Measurements from ENCODE around the gene SEMA4C.
"Not testable (repeated sequence)": the region's sequence is repeated elsewhere in the genome, so short reads cannot be mapped to it uniquely, and the experiment has no call there.

SEMA4C gene

DNA sequence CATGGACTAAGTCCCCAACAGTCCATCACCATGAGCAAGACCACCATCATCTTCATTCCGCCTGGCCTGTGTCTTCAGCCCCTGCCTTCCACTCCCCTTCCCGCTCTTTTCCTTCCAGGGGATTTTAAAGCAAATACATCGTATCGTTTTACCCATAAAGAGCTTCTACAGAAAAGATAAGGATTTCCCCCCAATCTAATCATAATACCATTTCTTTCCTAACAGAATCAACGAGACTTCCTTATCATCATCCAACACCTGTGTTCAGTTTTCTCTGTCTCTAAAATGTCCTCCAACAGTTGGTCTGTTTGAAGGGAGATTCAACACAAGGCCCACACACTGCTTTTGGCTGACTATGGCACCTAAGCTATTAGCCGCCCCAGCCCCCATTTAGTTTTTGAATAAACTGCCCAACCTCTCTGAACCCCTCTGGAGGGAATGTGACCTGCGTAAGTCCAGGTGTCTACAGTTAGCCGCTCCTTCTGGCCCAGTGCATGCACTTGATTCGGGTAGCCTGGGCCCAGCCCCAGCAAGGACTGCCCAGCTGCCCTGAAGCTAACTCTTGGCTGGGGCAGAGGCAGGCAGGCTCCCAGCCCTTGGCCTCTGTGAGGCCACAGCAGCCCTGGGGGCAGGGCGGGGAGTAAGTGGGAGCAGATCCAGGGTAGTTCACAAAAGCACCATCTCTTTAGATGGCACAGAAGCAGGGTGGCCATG lies 25.3 kb upstream of the SEMA4C start:
- in situ Hi-C loops (cut with HindIII; ENCODE audit: low pct_unique_long_range_greater_than_20kb, low sequenced_read_pairs) = no loop called here

DNA sequence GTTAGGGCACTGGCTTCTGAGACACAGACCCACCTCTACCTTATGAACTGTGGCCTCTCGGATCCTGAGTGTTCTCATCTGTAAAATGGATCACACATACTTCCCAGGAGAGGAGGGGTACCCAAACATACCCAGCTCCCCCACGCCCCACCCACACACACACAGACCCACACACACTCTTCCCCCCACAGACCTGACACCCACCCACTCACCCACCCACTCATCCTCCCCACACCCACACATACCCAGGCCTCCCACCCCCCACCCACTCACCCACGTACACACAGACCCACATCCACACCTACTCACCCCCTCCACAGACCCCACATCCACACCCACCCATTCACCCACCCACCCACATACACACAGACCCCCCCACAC lies 24.3 kb upstream of the SEMA4C start:
- TF ChIP-seq JUND (IDR thresholded peaks at IDR 0.05; ENCODE audit: low read depth) = no peak
- no peak for DNase-seq (ENCODE audit: low read depth in 1 of 2, low spot score in 1 of 2)
- in situ Hi-C loops (cut with HindIII; ENCODE audit: low pct_unique_long_range_greater_than_20kb, low sequenced_read_pairs) = no loop called here

More for the DNA sequence above, 25.3 kb upstream of the SEMA4C start:
- TF ChIP-seq JUND (IDR thresholded peaks at IDR 0.05; ENCODE audit: low read depth) = no peak
- DNase-seq (ENCODE audit: low read depth in 1 of 2, low spot score in 1 of 2) = no peak

DNA sequence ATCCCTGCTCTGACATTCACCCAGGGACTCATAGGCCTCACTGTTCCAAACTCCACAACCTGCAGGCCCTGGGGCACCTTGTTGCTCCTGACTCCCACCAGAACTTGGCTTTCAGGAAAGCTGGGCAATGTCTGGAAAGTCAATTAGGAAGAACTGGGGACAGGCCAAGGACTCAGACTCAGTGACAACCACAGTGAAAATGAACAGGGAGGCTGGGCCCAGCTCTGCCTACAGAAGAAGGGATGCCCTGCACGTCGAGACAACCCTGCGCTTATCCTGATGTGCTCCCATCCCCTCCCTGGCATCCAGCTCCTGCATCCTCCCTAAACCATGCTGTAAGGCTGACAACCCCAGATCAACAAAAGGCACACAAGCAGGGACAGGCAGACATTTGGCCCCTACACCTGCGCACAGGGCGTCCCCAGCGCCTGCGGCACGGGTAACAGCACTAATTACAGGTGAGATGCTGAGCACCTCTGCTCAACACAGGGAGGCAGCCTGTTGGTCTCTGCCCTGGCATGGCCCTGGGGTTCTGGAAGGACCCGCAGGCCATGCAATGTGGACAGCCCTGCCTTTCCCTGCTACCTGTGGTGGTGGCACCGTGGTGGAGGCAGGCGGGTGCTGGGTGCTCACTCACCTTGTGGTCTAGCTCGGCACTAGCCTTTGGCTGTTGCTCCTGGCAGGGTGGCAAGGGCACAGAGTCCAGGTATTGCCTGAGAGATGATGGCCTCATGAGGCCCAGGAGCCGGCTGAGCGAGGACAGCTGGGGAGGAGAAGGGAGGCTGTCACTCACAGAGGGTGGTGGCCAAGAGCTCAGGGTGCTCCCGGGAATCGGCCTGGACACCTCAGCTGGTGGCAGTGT lies 23.6 kb upstream of the SEMA4C start:
- TF ChIP-seq JUND (IDR thresholded peaks at IDR 0.05; ENCODE audit: low read depth) = no peak
- DNase-seq (ENCODE audit: low read depth in 1 of 2, low spot score in 1 of 2) = no peak
- in situ Hi-C loops (cut with HindIII; ENCODE audit: low pct_unique_long_range_greater_than_20kb, low sequenced_read_pairs) = no loop called here

DNA sequence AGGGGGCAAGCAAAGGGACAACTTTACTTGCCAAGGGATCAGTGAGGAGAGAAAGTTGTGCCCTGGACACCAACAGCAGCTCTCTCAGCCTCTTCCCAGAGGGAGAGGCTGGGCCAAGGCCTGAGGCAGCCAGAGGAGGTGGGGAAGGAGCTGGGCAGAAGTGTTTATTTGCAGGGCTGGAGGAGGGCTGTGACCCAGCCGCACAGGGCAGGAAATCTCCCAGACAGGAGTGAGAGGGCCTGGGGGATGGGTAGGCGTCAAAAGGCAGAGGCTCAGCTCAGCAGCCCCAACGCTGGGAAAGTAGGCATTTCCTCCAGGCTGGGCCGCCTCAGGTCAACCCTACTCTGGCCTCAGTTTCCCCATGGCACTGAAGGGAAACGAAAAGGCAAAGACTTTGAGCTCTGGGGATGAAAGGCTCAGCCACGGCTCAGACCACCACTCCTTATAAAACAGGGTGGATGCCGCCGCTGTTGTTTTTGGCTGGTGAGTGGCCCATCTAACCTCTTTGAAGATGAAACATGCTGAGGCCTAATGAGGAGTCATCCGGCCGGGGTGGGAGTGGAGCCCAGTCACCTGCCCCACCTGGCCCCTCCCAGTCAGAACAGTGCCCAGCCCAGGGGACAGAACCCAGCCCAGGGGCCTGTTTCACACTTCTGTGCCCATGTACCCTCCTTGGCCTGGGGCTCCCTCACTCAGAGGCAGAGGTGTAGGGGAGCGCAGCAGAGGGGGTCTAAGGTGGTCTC lies 21.9 kb upstream of the SEMA4C start:
- TF ChIP-seq JUND (IDR thresholded peaks at IDR 0.05; ENCODE audit: low read depth) = no peak
- in situ Hi-C loops (cut with HindIII; ENCODE audit: low pct_unique_long_range_greater_than_20kb, low sequenced_read_pairs) = no loop called here
- DNase-seq (ENCODE audit: low read depth in 1 of 2, low spot score in 1 of 2) = peak in 1 of 2 experiments; percentile 34

DNA sequence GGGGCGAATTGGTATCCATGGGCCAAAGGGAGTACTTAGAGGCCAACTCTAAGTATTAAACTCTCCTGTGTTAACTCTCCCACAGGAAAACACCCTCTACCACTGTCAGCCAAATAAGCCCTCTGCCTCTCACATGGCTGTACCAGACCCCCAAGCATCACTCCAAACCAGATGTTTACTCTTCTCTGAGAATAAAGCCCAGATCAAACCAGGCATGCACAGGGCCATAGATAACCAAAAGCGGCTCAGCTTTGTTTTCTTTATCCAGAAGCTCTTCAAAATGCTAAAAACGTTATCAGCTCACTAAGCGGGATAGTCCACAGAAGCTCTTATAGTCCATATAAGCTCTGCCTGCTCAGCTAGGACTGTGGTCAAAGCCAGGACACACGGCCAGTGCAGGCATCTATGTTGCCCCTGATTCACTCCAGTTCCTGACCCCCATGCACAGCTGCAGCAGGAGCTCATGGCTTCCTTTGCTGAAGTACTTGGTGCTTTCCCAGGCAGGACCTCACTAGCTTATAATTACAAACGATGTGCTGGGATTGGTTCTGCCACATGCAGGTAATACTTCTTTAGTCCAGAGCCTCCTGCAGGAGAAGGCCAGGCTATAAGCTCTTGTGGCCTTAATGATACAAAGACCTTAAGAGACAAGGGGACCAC lies 21.0 kb upstream of the SEMA4C start:
- in situ Hi-C loops (cut with HindIII; ENCODE audit: low pct_unique_long_range_greater_than_20kb, low sequenced_read_pairs) = no loop called here
- DNase-seq (ENCODE audit: low read depth in 1 of 2, low spot score in 1 of 2) = no peak
- TF ChIP-seq JUND (IDR thresholded peaks at IDR 0.05; ENCODE audit: low read depth) = no peak

DNA sequence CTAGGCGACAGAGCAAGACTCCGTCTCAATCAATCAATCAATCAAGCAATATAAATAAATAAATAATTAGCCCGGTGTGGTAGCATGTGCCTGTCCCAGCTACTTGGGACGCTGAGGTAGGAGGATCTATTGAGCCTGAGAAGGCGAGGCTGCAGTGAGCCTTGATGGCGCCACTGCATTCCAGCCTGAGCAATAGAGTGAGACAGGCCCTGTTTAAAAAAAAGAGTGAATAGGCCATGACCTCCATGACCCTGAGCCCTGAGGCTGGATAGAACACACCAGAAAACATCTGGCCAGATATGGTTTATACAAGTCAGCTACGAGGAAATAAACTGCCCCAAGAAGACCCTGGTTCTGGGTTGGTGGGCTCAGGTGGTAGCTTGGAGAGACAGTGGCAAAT lies 20.4 kb upstream of the SEMA4C start:
- no peak for DNase-seq (ENCODE audit: low read depth in 1 of 2, low spot score in 1 of 2)
- TF ChIP-seq JUND (IDR thresholded peaks at IDR 0.05; ENCODE audit: low read depth) = no peak
- in situ Hi-C loops (cut with HindIII; ENCODE audit: low pct_unique_long_range_greater_than_20kb, low sequenced_read_pairs) = no loop called here

DNA sequence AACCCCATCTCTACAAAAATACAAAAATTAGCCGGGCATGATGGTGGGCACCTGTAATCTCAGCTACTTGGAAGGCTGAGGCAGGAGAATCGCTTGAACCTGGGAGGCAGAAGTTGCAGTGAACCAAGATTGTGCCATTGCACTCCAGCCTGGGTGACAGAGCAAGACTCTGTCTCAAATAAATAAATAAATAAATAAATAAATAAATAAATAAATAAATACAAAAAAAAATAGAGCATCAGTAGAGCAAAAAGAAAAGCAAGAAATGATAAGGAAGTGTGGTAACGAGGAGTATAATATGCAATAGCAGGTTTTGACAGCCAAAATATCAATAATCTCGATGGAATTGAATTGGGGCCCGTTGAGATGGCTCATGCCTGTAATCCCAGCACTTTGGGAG lies 19.6 kb upstream of the SEMA4C start:
- in situ Hi-C loops (cut with HindIII; ENCODE audit: low pct_unique_long_range_greater_than_20kb, low sequenced_read_pairs); DNase-seq (ENCODE audit: low read depth in 1 of 2, low spot score in 1 of 2): not testable (repeated sequence)

DNA sequence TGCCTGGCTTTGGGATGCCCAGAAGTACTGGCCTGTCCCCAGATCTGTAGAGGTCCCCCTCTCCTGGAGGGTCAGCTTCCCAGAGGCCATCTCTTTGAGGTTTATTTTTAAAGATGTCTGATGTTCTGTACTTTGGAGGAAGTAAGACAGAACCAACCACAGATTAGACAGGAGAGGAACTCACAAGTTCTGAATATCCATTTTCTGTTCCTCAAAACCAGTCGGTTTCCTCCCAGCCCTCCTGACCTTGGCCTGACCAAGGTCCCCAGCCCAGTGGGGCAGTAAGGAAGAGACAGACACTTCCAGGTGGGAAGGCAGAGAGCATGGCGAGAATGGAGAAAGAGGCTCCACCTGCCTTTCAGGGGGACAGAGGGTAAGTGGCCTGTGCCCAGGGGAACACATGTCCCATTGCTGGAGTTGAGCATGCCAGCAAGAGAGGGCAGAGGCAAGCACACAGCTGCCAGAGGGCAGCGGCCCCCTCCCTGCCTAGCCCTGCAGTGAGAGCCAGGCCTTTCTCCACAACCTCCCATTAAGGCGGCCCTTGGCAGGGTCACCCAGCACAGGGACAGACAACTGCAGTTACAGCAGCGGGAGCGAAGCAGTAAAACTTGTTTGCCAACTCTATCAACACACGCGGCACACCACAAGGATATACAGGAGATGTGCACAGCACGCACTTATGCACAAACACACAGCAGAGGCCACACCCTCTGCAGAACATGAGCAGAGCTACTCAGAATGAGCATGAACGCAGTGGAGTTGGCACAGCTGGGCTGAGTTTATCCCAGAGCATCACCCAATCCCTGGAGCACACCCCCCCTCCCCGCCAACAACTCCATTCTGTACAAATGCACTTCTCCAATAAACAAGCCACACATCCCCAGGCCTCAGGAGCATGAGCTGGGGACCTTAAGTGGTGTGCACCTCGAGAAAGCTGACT lies 18.5 kb upstream of the SEMA4C start:
- no peak for TF ChIP-seq JUND (IDR thresholded peaks at IDR 0.05; ENCODE audit: low read depth)

DNA sequence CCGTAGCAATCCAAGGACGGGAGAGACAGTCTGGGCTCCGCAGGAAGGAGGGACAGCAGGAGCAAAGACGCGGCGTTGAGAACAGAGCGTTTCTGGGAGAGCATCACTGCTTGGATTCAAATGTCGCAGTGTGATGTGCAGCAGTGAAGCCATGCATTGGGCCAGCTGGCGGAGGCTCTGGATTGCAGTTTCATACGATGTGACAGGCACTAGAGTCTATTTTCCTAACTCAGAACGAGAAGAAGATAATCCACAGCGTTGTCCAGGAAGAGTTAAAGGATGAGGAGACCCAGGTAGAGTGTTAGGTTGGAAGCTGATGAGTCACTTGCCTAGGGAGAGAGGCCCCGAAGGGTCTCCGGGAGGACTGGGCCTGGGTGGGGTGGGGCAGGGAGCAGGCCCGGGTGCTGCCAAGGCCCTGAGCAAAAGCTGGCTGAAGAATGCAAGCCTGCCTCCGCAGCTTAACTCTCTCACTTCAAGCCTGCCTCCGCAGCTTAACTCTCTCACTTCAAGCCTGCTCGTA lies 17.7 kb upstream of the SEMA4C start:
- in situ Hi-C loops (cut with HindIII; ENCODE audit: low pct_unique_long_range_greater_than_20kb, low sequenced_read_pairs) = no loop called here
- TF ChIP-seq JUND (IDR thresholded peaks at IDR 0.05; ENCODE audit: low read depth) = no peak
- no peak for DNase-seq (ENCODE audit: low read depth in 1 of 2, low spot score in 1 of 2)

More for the DNA sequence above, 18.5 kb upstream of the SEMA4C start:
- in situ Hi-C loops (cut with HindIII; ENCODE audit: low pct_unique_long_range_greater_than_20kb, low sequenced_read_pairs) = no loop called here
- peak; percentile 47 to 89 for DNase-seq (ENCODE audit: low read depth in 1 of 2, low spot score in 1 of 2)

DNA sequence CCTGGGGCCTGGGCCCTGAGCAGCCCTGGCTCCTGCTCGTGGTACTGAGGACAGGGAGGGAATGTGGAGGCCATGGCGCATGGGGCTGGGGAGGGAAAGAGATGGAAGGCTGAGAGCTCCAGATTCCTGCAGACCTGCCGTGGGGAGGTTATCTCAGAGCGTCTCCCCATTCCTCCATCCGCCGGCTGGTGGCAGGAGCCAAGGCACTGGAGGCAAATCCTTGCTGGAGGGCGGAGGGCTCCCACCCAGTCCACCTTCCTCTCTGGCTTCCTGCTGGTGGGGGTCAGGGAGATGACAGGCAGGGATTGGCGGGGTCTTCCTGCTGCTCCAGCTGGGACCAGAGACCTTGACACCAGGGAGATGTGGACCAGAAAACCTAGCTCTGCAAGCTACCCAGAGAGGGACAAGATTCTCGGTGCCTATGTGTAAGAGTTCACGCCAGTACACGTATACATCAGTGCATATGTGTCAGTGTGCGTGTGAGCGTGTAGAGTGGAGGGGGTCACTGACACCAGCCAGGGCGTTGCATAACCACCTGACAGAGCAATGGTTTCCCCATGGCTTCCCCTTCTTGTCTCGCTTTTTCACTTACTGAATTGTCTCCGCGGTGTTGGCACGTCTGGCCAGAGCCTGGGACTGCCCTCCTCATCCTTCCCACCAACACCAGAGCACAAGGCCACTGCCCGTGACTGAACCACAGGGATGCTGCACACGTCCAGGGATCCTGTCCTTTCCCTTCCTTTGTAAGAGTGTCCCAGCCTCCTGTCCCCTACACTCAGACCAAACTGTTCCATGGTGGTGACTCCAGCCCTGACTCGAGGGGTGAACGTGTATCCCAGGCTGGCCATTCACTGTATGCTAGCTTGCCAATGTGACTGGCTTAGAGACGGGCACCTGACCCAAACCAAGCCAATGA lies 15.8 kb upstream of the SEMA4C start:
- no peak for TF ChIP-seq JUND (IDR thresholded peaks at IDR 0.05; ENCODE audit: low read depth)
- in situ Hi-C loops (cut with HindIII; ENCODE audit: low pct_unique_long_range_greater_than_20kb, low sequenced_read_pairs) = no loop called here
- DNase-seq (ENCODE audit: low read depth in 1 of 2, low spot score in 1 of 2) = no peak

All from T47D (cell line).